ENCODE results near the gene MATCAP1. TPM values are rescaled to one million over a fixed set of nuclear protein-coding genes. Genes with fewer than 3 reads are reported as not detected.

MATCAP1 gene
- total and polyA plus RNA-seq, 2 of the 13 experiments (the other 11 are each of a cell fraction or from before 2014, with no cell fraction given): 11.2 to 24.5 TPM

- TF ChIP-seq ZNF382 (CRISPR knock-in tag; IDR thresholded peaks at IDR 0.05; ENCODE audit: borderline replicate concordance) (no peak), ZNF558 (CRISPR knock-in tag; IDR thresholded peaks at IDR 0.05; ENCODE audit: borderline replicate concordance) (no peak; the same call in 1 of the 2 replicates), RBFOX2 (IDR thresholded peaks at IDR 0.05; ENCODE audit: low read depth, low read length) (peak; percentile 89), ZNF546 (CRISPR knock-in tag; conservative IDR thresholded peaks at IDR 0.05) (0 out of 2 replicates have a peak, but pooled peaks have one; percentile 26), YEATS2 (CRISPR knock-in tag; IDR thresholded peaks at IDR 0.05; ENCODE audit: borderline replicate concordance) (peak; percentile 73; the same call in 1 of the 2 replicates), ZBTB1 (CRISPR knock-in tag; IDR thresholded peaks at IDR 0.05; ENCODE audit: borderline replicate concordance) (no peak), ZNF121 (CRISPR knock-in tag; IDR thresholded peaks at IDR 0.05) (no peak), NCOA1 (CRISPR knock-in tag; IDR thresholded peaks at IDR 0.05) (no peak), ZBTB37 (CRISPR knock-in tag; IDR thresholded peaks at IDR 0.05) (no peak), KLF13 (CRISPR knock-in tag; IDR thresholded peaks at IDR 0.05) (peak; percentile 43; the same call in 1 of the 2 replicates), SOX6 (IDR thresholded peaks at IDR 0.05) (no peak), SOX6 (CRISPR knock-in tag; IDR thresholded peaks at IDR 0.05) (peak; percentile 93), ZNF597 (CRISPR knock-in tag; IDR thresholded peaks at IDR 0.05) (no peak), ZNF800 (CRISPR knock-in tag; IDR thresholded peaks at IDR 0.05) (peak; percentile 92), ATF6 (CRISPR knock-in tag; conservative IDR thresholded peaks at IDR 0.05) (no peak), FOXP1 (IDR thresholded peaks at IDR 0.05) (no peak), FOXP1 (CRISPR knock-in tag; IDR thresholded peaks at IDR 0.05) (no peak), PAX8 (CRISPR knock-in tag; IDR thresholded peaks at IDR 0.05; ENCODE audit: borderline replicate concordance) (peak; percentile 46; the same call in 1 of the 2 replicates), NONO (IDR thresholded peaks at IDR 0.05) (no peak), NONO (CRISPR knock-in tag; conservative IDR thresholded peaks at IDR 0.05) (peak; percentile 77), ZFP36 (IDR thresholded peaks at IDR 0.05; ENCODE audit: borderline replicate concordance, low read depth, low read length, partially characterized antibody) (no peak), ATF2 (CRISPR knock-in tag; IDR thresholded peaks at IDR 0.05) (peak; percentile 76)
Measured at GRCh38 chr16:67183627-67184452, at the start of gene MATCAP1 (continued).

Data from HepG2 (cell line).